Right forelimb (tissue), 1 donor: ENCODE measurements around the gene NRXN3.

Experiments used
- DNase-seq: peaks from one replicate; pipeline ENCODE4 v3.0.0-alpha.2; 2018

NRXN3 gene

DNA sequence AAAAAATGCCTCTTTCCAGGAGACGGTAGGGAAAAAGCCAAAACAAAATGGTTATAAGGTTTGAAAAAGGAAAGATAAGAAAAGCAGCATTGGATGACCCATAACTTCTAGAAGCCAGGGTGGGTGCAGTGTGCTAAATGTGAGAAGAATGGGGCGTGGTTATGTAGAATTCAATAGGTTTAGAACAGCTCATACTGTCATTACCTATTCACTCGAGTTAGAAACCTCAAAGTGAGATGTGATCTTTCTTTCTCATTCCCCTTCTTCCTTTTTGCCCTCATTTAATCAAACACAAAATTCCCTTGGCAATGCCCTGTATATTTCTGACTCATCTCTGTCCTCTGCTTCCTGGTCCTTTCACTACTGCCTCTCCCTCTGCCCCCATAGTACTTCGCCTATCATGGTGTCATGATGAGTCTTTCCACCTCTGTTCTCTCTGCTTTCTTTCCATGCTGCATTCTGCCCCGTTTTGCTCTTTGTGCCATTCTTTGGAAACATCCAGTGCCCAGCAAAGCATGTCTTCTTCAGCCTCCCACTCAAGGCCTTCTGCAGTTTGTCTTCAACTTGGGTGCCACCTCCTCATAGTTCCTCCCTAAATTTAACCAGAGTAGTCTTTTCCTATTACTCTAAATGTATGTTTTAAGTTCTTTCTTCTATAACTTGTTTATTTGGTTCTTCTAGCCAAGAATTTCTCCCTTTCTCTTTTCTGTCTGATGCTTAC, 496.3 kb downstream of the NRXN3 start:
- DNase-seq, result no peak

DNA sequence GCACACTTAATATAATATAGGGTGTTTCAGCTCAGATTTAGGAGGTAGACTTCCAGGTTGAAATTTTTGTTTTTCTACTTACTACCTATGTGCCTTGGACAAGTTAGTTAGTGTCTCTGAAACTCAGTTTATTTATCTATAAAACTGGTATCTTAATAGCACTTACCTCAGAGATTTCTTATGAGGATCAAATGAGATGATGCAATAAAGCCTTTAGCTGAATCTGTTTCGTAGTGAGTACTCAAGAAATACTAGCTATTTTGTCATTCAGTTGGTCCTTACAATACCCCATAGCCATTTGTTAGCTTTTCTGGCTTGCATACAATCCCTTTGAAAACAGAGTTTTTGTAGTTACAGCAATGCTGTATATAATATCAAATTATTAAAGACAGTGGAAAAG, 497.0 kb downstream of the NRXN3 start:
- no peak for DNase-seq

DNA sequence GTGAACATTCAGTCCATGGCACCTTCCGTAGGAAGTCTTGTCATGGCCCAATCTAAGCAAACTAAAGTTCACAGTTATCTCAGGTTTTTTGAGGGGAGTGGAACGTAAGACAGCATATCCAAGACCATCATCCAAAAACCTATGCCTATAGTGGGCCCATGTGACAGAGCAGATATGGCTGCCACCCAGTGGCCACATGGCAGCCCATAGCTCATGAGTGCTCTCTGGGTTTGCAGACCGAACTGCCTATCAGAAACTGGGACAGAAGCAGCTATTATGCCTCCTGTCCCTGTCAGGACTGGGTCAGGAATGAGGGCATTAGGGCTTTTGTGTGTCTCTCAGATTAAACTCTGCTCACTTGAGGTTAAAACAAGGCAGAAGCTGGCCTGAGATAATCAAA, 503.7 kb downstream of the NRXN3 start:
- no peak for DNase-seq

DNA sequence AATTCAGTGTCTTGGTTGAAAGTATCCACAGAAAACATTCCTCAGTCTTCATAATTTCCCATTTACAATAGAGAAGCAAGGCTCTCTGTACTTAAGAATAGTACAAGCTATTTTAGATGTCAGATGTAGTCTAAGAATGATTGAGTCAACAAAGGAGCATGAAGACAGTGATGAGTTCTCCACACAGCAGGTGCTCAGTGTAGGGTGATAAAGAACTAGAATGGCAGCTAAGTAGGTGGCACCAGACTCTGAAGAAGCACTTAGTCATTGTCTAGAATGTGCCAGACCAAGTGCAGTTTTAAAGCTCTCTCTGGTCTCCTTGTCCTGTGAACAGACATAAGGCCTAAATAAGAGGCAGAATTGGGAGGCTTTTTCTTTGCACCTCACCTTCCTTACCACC, 504.6 kb downstream of the NRXN3 start:
- DNase-seq, result no peak

DNA sequence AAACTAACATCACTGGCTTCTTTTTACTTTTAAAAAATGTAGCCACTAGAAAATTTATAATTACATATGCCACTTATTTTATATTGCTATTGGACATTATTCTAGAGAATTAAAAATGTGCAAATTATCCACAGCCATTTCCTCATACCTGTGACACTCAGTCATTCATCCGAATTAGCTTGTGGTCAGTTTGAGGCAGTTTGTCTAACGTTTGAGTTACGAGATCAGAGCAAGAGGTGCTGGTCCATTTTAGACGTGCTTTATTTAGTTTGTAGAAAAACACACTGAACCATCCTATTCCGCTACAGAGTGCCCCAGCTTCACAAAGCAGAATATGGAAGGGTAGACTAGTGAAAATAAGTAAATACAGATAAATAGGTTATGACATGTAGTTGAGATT, 513.0 kb downstream of the NRXN3 start:
- DNase-seq, result no peak

DNA sequence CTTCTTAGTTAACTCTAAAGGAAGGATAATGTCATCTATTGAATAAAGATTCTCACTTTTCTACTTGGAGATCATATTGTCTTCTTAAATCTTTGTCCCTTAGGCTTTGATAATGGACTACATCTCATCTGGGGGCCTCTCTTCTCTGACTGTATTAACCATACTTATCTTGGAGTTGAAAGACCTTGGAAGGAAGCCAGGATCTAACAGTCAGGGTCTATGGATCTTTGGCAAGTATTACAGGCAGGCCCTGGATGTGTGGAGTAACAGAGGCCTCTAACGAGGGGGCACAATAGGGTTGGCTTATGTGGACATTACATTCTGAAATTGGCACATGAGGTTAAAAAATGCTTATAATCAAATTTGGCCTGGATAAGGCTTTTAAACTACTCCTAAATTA, 513.8 kb downstream of the NRXN3 start:
- DNase-seq, result no peak

DNA sequence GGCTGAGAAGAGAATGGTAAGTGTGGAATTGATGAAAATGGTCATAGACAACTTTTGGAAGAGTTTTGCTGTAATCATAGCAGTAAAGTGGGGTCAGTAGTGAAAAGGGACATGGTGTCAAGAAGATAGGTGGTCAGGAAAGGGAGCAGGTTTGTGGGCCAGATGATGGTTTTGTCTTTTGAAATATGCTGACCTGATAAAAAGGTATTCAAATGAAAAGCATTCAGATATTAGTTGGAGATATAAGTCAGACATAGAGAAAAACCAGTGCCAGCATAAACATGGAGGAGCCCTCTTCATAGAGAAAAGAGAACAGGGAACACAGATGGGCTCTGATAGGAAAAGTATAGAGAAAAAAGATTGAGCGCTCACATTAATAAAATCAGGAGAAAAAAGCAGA, 518.3 kb downstream of the NRXN3 start:
- DNase-seq, result no peak

DNA sequence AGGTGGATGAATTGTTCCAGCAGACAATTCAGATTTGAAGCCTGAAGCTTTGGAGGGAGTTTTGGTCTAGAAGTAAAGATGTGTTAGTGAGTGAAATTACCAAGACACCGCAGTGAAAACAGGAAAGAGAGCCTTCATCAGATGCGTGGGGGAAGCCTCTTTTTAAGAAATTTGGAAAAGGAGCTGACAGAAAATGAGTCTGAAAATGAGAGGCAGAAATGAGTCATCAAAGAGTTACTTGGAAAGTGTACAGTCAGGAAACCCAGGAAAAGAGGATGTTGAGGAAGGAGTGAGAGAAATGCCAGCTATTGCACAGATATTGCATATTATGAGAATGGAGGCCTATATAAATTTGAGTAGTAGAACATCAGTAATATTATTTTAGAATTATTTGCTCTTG, 520.7 kb downstream of the NRXN3 start:
- no peak for DNase-seq

DNA sequence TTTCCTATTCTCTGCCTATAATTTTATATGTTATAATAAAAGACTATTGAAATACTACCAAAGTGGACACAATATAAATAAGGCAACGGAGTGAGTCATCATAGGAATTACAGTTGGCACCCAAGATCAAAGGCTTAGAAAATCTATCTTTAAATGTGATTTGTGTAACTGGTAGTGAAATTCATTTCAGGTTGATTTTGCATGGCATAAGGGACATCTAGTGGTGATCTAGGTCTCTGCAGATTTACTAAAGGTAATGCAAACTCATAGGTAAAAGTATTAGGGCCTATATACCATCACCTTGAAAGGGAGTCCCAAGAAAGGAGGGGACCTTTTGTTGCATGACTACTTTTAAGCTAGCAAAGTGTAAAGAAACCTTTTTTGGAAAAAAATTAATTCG, 527.2 kb downstream of the NRXN3 start:
- no peak for DNase-seq

DNA sequence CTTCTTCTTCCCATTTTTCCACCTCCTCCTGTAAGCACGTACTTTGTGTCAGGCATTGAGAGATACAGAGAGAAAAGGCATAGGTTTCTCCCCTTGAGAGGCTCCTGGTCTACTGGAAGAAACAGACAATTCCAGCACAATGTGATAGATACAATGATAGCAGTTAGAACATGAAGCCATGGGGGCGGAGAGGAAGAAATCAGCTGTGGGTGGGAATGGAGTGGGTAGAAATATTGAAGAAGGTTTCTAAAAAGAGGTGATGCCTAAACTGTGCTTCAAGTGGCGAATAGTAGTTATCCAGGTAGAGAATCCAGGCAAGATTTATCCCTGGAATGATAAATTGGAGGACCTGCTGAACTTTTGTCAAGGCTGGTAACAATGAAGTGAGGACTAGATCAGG, 528.8 kb downstream of the NRXN3 start:
- no peak for DNase-seq

DNA sequence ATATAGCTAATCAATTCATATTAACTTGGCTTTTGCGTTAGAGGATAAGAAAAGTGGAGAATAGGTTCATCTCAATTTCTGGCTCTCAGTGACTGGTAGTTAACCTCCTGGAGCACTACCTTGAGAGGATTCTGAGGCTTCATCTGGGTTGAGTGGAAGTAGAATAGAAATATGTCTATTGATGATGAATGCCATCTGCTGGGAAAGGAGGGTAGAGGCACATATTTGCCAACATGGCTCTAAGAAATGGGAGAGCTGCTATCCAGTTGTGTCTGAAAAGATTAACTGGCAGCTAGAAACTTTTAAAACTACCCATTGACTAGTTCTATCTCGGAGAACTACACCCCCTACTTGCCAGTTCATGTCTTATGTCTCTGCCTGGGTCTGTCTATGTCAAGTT, 530.1 kb downstream of the NRXN3 start:
- no peak for DNase-seq

DNA sequence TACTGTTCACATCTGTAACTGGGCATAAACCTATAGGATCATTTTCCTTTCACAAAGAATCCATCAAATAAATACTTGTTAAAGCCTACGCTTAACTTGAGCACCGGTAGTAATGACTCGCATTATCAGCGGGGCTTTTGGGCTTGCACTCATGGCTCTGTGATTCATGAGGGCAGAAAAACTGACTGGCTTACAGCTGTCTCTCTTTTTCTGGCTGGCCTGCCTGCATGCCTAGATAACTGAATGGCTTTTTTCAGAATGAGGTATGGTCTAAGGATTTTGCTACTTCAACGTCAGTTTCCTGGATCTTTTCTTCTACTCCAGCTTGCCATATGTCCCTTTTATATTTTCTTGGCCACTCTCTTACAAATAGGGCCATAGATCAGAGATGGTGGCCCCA, 531.1 kb downstream of the NRXN3 start:
- no peak for DNase-seq

DNA sequence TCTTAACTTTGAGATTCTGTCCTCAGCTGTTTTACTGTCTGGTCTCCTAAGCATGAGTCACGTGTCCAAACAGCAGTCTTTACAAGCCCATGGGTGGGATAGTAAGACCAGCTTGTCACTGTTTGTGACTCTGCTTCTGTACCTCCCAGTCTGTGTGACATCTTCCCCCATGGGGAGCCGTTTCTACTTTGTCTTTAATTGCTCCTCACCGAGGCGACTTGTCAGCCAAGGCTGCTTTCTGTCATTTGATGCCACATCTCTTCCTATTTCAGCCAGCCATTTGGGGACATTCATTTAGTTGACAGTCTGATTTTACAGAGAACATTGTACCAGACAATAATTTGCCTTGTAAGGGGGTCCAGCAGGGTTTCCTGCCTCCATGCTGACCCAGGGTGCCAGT, 534.8 kb downstream of the NRXN3 start:
- DNase-seq, result no peak

DNA sequence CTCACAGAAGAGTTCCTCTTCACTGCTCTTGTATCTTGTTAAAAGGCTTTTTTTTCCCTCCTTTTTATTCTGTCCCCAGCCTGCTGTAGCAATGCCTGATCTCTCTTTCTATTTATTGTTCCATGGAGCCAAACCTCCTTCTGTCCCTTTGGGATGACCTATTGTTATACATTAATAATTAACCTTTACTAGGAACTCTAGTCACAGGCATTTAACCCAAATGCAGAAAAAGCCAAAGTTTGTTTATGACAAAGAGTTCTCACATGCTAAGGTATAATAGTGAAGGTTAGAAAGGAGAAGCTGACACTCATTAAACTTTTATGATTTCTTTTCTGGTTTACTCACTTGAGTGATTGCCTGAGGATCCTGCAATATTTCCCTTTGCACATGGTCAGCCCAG, 535.8 kb downstream of the NRXN3 start:
- DNase-seq, result no peak

DNA sequence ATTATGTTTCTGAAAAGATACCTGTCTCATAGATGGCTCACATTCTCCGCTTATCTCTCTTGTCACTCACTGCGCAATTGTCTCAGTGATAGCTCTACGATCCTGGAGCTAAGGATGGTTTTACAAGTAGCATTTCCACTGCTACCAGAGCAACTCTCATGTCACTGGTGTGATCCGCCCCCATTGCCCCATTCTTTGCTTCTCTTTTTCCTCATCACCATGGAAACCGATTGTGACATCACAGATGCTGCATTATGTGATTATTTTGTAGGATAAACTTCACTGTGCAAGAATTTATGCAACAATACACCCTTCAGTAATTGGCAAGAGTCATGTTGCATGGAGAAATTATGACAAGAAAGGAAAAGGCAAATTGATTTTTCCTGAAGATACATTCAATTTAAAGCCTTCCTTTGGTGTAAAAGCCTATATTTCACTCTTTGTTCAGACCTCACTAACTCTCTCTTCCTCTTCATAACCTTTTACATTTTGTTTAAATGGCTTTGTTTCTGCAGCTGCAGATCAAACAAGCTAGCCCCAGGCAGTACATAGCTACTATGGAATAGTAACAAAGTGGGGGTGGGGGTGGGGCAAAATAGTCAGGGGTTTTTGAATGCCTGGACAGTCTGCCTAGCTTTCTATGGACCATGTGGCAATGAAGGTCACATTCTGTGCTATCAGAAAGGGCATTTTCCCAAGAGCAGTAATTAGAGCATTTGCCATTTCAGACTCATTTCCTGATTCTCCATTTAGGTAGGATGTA, 539.8 kb downstream of the NRXN3 start:
- DNase-seq, result no peak

DNA sequence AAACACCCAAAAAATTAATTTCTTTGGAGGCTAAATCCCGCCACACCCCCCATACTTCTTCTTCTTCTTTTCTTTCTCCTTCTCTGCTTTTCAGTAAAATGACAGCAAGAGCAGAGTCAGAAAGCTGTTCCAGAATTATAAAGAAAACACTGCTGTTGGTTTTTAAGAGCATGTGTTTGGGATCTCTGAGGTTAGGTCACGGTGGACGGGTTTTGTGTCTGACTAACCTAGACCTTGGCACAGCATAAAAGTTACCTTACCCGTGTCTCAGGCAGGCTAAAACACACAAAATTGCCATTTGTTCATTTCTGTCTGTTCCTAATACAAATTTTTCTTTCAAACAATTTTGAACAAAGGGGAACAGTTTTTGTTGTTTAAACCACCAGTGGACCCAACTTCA, 540.8 kb downstream of the NRXN3 start:
- no peak for DNase-seq

DNA sequence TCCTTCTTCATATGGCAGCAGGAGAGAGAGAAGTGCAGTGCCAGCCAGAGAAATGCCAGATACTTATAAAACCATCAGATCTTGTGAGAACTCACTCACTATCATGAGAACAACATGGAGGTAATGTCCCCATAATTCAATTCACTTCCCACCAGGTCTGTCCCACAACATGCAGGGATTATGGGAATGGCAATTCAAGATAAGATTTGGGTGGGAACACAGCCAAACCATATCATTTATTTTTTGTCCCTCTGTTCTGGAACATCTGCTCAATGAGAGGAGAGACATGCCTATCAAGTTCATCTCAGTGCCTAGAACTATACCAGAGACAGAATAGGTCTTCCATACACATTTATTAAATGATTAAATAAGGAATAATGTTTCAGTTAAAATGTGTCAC, 543.5 kb downstream of the NRXN3 start:
- no peak for DNase-seq

DNA sequence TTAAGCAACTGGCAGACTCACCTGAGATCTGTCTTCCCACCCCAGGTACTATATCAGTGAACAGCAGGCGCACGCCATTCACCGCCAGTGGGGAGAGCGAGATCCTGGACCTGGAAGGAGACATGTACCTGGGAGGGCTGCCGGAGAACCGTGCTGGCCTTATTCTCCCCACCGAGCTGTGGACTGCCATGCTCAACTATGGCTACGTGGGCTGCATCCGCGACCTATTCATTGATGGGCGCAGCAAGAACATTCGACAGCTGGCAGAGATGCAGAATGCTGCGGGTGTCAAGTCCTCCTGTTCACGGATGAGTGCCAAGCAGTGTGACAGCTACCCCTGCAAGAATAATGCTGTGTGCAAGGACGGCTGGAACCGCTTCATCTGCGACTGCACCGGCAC, 544.5 kb downstream of the NRXN3 start:
- no peak for DNase-seq

DNA sequence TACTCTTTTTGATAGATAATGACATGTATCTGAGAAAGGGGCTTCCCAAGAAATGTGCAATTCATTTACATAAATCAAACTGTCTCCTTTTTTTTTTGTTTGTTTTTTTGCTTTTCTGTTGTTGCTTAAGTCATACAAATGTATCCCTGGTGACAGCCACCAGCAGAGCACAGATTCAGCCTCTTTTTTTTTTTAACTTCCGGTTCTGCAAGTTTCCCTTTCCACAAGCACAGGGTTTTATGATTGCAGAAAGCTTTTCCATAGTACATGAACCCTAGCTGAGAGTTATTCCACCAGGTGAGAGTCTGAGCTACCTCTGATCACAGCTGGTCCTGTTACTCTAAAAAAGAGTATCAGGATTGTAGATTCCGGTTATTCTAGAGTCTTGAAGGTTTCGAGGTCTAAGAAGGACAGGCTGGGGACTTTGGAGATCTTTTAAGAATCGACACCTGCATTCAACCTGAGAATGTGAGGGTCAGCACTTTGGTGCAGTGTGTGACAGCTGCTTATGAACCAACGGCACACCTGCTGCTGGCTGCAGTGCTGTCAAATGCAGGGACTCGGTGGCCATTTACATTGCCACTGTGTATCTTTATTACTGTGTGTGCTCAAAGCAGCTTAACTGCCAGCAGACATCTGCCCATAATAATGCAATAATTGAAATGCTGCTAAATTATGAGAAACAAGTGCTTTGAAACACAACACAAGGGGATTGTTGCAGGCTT, 551.7 kb downstream of the NRXN3 start:
- DNase-seq, result no peak

DNA sequence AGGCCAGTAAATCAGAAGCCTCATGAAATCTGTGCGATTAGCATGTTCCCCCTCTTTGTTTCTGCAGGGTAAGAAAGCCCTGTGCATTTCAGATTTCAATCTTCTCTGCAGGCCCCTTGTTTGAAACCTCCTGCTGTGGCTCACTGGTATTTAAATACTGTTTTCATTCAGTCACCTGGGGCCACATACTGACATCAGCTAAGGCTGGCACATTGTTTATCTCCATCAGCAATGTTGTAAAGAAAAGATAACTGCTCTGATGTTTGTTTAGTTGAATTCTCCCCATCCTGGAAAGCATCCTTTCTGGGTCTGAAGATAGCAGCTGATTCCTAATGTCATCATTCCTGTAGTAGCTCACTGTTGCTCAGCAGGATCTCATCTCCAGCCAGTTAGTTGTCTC, 554.9 kb downstream of the NRXN3 start:
- no peak for DNase-seq

DNA sequence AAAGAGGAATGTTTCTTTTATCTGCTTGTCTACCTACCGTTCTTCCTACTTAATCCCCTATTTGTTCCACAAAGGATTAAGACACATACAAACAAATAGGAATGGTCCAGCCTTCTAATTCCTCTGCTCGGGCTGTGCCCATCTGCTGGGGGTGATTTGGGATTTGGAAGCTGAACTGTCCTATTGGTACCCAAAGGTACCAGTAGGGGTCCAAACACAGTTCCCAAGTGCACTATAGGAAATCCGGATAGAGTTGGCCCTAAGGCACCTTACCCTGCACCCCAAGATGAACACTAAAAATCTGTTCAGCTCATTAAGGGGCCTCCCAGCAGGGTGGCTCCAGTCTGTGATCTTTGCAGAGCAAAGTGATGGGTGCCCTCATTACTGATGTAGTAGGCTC, 566.9 kb downstream of the NRXN3 start:
- no peak for DNase-seq

DNA sequence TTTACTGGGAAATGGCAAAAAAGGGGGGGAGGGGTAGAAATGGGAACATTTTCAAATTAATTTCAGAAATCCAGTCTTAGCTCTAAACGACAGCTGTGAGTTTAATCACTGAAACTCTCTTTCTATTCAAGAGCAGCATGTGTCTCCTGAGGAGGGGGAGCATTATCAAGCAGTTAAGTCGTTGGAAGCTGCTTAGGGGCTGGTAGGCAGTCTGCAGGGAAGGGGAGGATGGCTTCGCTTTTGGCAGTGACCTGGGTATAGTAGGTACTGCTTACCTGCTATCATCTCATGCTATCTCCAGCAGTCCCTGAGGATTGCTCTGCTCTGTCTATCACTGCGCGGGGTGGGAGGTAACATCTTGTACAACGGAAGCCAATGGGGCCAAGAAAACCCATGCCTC, 567.4 kb downstream of the NRXN3 start:
- DNase-seq, result no peak

DNA sequence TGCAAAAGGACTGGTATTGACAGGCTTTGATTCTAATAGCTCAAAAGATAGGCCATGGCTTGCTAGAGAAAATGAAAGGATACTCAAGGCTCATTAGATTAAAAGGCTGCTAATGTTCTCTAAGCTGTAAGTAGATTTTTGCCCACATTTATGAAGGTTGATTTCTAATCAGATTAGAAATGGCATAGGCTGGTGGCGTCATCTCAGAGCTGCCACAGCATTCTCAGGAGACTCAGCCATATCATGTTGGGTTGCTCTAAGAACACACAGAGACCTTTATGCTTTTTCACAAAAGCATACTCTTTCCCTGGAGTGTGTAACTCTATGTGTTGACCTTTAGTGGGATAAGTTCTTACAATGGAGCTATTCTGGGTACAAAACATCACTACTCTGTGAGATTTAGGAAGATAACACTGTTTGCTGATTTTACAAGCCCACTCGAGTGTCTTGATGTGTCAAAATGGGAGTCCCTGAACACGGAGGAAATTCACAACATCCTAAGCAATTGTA, 576.0 kb downstream of the NRXN3 start:
- no peak for DNase-seq

DNA sequence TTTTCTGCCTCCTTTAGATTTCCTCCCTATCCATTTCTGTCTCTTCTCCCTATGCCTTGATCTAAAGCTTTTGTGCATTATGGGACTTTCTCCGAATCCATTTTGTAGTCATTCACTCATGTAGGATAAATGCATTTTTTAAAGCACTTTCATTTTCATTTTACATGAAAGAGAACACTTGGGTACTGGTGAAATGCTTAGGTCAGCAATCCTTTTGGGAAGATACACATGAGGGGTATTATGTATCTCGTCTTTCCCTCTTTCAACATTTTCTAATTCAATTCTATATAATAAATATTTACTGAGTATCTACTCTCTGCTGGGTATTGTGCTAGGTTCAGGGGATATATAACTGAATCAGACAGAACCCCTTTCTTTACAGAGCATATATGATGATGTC, 577.6 kb downstream of the NRXN3 start:
- no peak for DNase-seq
